Activated T-cell treated with anti-CD3 and anti-CD28 coated beads, Interleukin-2, amount 50 U/mL, for 24 hours (primary cell): Measurements from ENCODE around the gene TWIST2.

Experiments
- DNase-seq: peaks from one replicate; pipeline ENCODE4 v3.0.0-alpha.2; 2020
- H3K27ac Mint-ChIP-seq: 2 replicates; pipeline ENCODE4 v1.8.0; 2020; ENCODE audit warnings: mild to moderate bottlenecking, mixed read lengths
- H3K27me3 Mint-ChIP-seq: 2 replicates; pipeline ENCODE4 v1.8.0; 2020; ENCODE audit warnings: mixed read lengths
- H3K36me3 Mint-ChIP-seq: 2 replicates; pipeline ENCODE4 v1.8.0; 2020; ENCODE audit warnings: low read depth, mixed read lengths
- H3K4me1 Mint-ChIP-seq: 2 replicates; pipeline ENCODE4 v1.8.0; 2020; ENCODE audit warnings: low read depth, mixed read lengths
- H3K4me3 Mint-ChIP-seq: 2 replicates; pipeline ENCODE4 v1.8.0; 2020; ENCODE audit warnings: mild to moderate bottlenecking, moderate library complexity, mixed read lengths
- H3K9me3 Mint-ChIP-seq: 2 replicates; pipeline ENCODE4 v1.8.0; 2020; ENCODE audit warnings: mixed read lengths

TWIST2 gene

GRCh38 chr2:238869293-238870124, 21.6 kb downstream of the TWIST2 start:
- H3K9me3 Mint-ChIP-seq = no peaks in the 10 kb centered on the region
- no peak for DNase-seq
- peaks cover 31% of the 10 kb centered on the region for H3K27me3 Mint-ChIP-seq
- H3K4me1 Mint-ChIP-seq = no peaks in the 10 kb centered on the region
- H3K27ac Mint-ChIP-seq = no peak overlapping the region
- H3K4me3 Mint-ChIP-seq = no peak overlapping the region
- H3K36me3 Mint-ChIP-seq = no peaks in the 10 kb centered on the region

GRCh38 chr2:238870261-238870660, 22.4 kb downstream of the TWIST2 start:
- peaks cover 38% of the 10 kb centered on the region for H3K27me3 Mint-ChIP-seq
- H3K4me3 Mint-ChIP-seq = no peak overlapping the region
- H3K4me1 Mint-ChIP-seq = no peaks in the 10 kb centered on the region
- no peaks in the 10 kb centered on the region for H3K9me3 Mint-ChIP-seq
- no peak overlapping the region for H3K27ac Mint-ChIP-seq
- no peak for DNase-seq
- no peaks in the 10 kb centered on the region for H3K36me3 Mint-ChIP-seq

DNA sequence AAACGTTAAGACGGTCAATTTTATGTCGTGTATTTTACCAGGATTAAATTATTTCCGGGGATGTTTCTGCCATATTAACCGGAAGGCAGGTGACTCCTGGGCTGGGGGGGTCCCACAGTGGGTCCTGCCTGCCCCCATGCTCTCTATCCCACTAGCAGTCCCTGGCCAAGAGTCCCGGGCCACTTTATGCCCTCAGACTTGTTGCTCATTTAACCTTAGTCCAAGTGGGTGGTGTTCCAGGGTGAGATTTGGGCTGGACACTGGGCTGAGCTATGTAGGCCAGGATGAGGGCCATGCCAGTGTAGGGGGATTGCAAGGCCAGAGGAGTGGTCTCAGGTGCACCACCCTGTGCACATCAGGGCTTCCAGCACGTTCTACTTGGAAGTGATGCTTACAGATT, 24.1 kb downstream of the TWIST2 start:
- H3K4me3 Mint-ChIP-seq = no peak overlapping the region
- H3K4me1 Mint-ChIP-seq = no peaks in the 10 kb centered on the region
- H3K27me3 Mint-ChIP-seq = peaks cover 47% of the 10 kb centered on the region
- DNase-seq = no peak
- no peaks in the 10 kb centered on the region for H3K36me3 Mint-ChIP-seq
- H3K27ac Mint-ChIP-seq = no peak overlapping the region
- H3K9me3 Mint-ChIP-seq = no peaks in the 10 kb centered on the region

DNA sequence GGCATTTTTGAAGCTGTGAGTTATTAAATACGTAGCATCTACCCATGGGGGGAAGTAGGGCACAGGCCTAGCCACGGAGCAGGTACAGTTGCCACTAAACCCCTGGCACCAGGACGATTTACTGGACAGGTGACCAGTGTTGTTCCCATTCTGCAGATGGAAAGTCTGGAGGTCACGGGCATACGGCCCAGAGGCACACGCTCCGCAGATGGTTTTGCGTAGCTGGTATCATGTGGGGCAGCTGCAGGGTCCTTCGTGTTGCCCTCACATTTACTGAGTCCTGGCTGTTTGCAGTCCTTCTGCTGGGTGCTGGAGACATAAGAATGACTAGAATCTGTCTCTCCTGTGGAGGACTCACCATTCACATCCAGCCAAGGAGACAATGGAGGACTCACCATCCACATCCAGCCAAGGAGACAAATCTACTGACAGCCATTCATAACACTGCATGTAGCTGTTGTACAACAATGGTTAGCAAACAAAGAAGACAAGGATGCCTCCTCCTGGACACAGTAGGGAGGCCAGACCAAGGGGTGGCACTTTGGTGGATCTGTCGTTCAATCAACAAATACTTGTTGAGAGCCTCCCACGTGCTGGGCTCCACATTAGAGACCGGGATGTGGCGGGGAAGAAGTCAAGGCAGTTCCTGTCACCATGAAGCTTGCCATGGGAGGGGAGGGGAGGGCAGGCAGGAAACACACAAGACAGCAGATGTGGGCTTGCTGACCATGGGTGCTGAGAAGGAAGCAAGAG, 24.9 kb downstream of the TWIST2 start:
- Mint-ChIP-seq H3K9me3 (peaks cover 3% of the 10 kb centered on the region), H3K36me3 (no peaks in the 10 kb centered on the region), H3K27ac (no peak overlapping the region), H3K4me1 (no peaks in the 10 kb centered on the region), H3K27me3 (peaks cover 40% of the 10 kb centered on the region), H3K4me3 (no peak overlapping the region)
- DNase-seq = no peak

GRCh38 chr2:238873381-238873801, 25.5 kb downstream of the TWIST2 start:
- DNase-seq = no peak
- no peak overlapping the region for H3K27ac Mint-ChIP-seq
- H3K4me1 Mint-ChIP-seq = no peaks in the 10 kb centered on the region
- H3K4me3 Mint-ChIP-seq = no peak overlapping the region
- H3K9me3 Mint-ChIP-seq = peaks cover 3% of the 10 kb centered on the region
- H3K27me3 Mint-ChIP-seq = peaks cover 39% of the 10 kb centered on the region
- no peaks in the 10 kb centered on the region for H3K36me3 Mint-ChIP-seq

DNA sequence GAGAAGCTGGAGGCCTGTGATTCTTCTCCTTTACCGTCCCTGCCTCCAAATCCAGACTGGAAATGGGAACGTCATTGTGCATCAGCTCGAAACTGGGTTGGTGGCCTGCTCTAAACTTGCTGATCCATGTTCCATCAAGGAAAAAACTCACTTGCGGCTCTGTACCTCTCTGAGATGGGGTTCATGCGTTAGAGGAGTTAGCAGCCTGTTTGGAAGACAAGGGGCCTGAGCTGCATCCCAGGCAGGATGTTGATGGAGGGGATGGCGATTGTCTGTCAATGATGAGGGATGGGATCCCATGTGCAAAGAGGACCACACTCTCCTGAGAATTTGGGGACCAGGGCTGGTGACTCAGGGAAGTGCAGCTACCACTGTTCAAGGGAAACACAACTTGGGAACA, 26.0 kb downstream of the TWIST2 start:
- H3K9me3 Mint-ChIP-seq = peaks cover 3% of the 10 kb centered on the region
- no peak overlapping the region for H3K27ac Mint-ChIP-seq
- H3K27me3 Mint-ChIP-seq = peaks cover 39% of the 10 kb centered on the region
- H3K36me3 Mint-ChIP-seq = no peaks in the 10 kb centered on the region
- no peak for DNase-seq
- H3K4me1 Mint-ChIP-seq = no peaks in the 10 kb centered on the region
- no peak overlapping the region for H3K4me3 Mint-ChIP-seq

DNA sequence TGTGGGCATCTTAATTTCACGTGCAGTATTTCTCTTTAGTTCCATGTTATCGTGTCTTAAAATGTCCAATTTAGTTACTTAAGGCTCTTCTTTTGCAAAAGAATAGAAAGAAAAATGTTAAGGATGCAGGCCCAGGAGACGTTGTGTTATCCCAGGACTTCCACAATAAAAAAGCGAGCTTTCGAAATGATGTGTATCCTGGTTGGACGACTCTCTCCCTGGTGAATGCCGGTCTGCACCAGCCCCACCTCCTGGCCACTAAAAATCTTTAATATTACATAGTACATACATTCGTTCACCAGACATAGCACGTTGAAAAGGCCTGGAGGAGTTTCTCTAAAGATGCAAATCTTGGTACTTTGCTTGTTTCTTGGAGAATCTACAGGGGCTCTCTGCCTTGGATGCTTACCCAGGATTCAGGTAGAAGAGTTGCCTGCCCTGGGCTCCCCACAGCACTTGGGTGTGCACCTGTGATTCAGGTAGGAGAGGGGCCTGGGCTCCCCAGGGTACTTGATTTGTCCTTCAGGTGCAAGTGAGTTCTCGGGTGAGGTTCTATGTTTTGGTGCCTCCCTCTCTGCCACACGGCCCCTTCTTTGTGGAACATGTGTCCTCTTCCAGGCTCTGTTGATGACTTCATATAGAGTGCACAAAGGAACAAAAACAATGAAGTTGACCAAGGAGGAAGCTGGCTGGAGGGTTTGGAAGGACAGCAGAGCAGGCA, 26.6 kb downstream of the TWIST2 start:
- Mint-ChIP-seq H3K4me3 (no peak overlapping the region), H3K27ac (no peak overlapping the region), H3K36me3 (no peaks in the 10 kb centered on the region), H3K9me3 (peaks cover 3% of the 10 kb centered on the region), H3K27me3 (peaks cover 39% of the 10 kb centered on the region), H3K4me1 (no peaks in the 10 kb centered on the region)
- DNase-seq = no peak

DNA sequence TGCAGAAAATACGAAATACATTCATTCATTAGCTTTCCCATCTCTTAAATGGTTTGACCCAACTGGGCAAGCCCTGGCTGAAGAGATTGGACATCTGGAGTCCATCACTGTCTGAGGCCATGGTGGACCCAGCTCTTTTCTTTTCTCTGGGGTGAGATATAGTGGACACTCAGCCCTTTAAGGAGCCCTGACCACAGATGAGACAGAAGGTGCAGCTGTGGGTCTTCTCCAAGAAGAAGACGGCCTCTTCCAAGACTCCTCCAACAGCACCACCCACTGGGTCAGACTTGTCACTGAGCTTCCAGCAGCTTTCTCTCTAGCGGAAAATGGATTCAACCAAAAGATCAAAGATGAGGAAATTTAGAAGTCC, 27.2 kb downstream of the TWIST2 start:
- no peak for DNase-seq
- Mint-ChIP-seq H3K27me3 (peaks cover 44% of the 10 kb centered on the region), H3K4me3 (no peak overlapping the region), H3K27ac (no peak overlapping the region), H3K4me1 (no peaks in the 10 kb centered on the region), H3K9me3 (peaks cover 3% of the 10 kb centered on the region), H3K36me3 (no peaks in the 10 kb centered on the region)

DNA sequence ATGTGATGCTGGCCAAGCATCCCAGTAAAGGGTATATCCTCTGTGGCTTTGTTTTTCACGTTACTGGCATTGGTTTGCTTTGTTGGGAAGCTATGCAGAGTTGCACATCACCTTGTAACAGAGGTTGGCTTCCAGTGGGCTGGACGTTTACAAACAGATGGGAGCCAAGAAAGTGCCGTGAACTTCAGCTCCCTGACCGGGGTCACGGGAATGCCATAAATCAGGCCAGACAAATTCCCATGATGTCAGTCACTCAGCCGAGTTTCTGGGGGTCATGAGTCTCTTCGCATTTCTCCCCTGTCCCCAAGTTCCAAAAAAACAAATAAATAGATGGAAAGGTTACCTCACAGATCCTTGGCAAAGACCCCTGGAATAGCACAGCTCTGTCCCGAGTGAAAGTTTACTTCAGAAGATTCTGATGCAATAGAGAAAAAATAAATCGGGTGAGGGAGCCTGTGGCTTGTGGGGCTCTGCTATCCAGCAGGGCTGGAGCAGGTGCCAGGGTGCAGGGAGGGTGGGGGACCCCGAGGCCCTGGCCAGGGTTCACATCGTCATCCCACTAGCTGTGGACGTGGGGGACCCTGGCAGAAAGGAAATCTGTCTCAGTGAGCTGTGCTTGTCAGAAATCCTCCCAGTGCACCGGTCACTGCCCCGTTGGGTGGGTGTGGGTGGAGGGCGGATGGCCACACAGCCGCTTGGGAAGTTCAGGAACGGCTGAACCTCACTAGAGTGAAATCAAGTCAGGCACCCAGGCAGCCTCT, 27.8 kb downstream of the TWIST2 start:
- peaks cover 44% of the 10 kb centered on the region for H3K27me3 Mint-ChIP-seq
- peaks cover 3% of the 10 kb centered on the region for H3K9me3 Mint-ChIP-seq
- no peaks in the 10 kb centered on the region for H3K4me1 Mint-ChIP-seq
- DNase-seq = no peak
- H3K36me3 Mint-ChIP-seq = no peaks in the 10 kb centered on the region
- H3K27ac Mint-ChIP-seq = no peak overlapping the region
- no peak overlapping the region for H3K4me3 Mint-ChIP-seq

GRCh38 chr2:238876232-238876630, 28.3 kb downstream of the TWIST2 start:
- Mint-ChIP-seq H3K4me3 (no peak overlapping the region), H3K4me1 (no peaks in the 10 kb centered on the region), H3K9me3 (peaks cover 3% of the 10 kb centered on the region), H3K27me3 (peaks cover 44% of the 10 kb centered on the region), H3K36me3 (no peaks in the 10 kb centered on the region), H3K27ac (no peak overlapping the region)
- DNase-seq = no peak

- Mint-ChIP-seq H3K27ac (no peak overlapping the region), H3K9me3 (peaks cover 3% of the 10 kb centered on the region), H3K4me3 (no peak overlapping the region), H3K36me3 (no peaks in the 10 kb centered on the region), H3K27me3 (peaks cover 45% of the 10 kb centered on the region), H3K4me1 (no peaks in the 10 kb centered on the region)
- DNase-seq = no peak
Observed at GRCh38 chr2:238878051-238878735, 30.3 kb downstream of the TWIST2 start.

- Mint-ChIP-seq H3K27ac (no peak overlapping the region), H3K4me1 (no peaks in the 10 kb centered on the region), H3K4me3 (no peak overlapping the region), H3K36me3 (no peaks in the 10 kb centered on the region), H3K9me3 (peaks cover 3% of the 10 kb centered on the region), H3K27me3 (peaks cover 38% of the 10 kb centered on the region)
- DNase-seq = no peak
Observed at GRCh38 chr2:238879043-238879442, 31.2 kb downstream of the TWIST2 start.

DNA sequence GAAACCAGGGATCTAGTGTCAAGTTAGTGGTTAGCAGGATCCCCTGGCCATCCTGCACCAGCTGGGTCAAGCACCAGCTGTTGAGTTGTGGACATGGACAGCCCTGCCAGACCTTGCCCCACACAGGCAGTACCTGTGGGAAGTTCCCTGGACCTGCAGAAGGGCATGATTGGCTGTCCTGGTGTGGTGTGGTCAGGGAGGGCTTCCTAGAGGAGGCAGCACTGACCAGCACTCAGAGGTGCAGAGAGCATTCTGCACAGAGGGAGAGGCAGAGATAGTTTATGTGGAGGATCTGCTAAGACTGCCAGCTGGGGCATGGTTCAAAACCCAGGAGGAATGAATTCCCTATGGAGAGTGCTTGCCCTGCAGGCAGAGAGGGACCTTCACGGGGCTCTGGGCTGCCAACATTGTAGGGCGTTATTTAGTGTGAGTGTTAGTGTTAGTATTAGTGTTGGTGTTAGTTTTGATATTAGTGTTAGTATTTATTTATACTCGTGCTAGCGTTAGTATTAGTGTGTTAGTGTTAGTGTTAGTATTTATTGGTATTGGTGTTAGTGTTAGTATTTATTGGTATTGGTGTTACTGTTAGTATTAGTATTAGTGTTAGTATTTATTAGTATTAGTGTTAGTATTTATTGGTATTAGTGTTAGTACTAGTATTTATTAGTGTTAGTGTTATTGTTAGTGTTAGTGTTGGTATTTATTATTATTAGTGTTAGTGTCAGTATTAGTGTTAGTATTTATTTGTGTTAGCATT, 31.9 kb downstream of the TWIST2 start:
- Mint-ChIP-seq H3K27ac (no peak overlapping the region), H3K27me3 (peaks cover 34% of the 10 kb centered on the region), H3K36me3 (no peaks in the 10 kb centered on the region)

More for the DNA sequence above, 31.9 kb downstream of the TWIST2 start:
- Mint-ChIP-seq H3K9me3 (peaks cover 3% of the 10 kb centered on the region), H3K4me1 (no peaks in the 10 kb centered on the region), H3K4me3 (no peak overlapping the region)
- no peak for DNase-seq
